Measurements from ENCODE around the gene DES. TPM values are rescaled to one million over a fixed set of nuclear protein-coding genes. Genes with fewer than 3 reads are reported as not detected.
A peak's percentile ranks its signal among the peaks of the same experiment; 100 is the strongest.
"Not testable (repeated sequence)": the region's sequence is repeated elsewhere in the genome, so short reads cannot be mapped to it uniquely, and the experiment has no call there.

DES gene
- total RNA-seq, 1 donor from 2014 or later: 1.4 TPM

DNA sequence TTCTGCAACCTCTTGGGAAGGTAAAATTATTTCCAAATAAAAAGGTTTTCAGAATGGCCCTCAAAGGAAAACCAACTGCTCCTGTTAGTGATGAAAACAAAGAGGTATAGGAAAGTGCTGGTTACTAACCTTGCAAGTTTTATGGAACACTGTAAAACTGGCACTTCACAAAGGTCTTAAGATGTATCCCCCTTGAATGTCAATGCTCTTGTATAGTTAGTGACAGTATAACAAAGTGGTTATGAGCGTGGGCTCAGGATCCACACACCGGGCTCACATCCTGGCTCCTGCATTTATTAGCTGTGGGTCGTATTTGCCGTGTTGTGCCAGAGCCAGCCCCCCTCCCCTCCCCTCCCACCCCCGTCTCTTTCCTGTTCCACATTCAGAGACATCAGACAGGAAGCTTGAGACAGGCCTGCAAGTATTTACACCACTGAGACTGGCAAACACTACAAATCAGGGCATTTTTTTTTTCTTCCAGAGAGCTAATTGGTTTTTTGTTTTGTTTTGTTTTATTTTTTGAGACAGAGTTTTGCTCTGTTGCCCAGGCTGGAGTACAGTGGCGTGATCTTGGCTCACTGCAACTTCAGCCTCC lies 21.2 kb upstream of the DES start:
- intact Hi-C loops (cut with DNase I): no loop called here
- ATAC-seq (no peak), DNase-seq (ENCODE audit: low spot score) (no peak)

DNA sequence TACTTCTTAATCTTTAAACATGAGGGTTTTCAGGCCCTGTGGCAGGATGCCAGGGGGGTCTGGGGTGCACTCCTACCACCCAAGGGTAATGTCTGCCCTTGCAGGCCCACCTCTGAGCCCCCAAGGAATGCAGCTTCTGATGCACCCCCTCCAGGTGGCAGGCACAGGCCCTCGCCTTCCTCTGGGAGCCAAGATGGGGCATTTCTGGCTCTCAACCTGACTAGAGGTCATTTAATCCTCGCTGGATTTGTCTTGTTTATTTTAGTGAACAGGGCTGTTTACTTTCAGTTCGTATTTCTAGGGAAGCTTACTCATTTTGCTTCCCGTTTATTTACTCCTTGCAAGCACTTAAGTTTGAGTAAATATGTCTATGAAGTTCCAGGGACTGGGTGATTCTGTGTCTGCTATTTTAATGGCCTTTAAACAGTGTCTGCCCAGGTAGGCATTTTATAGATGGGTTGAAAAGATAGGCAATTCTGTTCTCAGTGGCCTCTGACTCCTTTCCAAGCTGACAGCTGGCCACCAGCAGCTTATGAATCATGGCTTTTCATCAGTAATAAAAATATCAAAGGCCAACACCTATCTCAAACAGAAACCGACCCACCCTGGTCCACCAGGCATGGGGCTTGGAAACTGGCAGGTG lies 19.3 kb upstream of the DES start:
- intact Hi-C loops (cut with DNase I): no loop called here
- ATAC-seq: no peak
- DNase-seq (ENCODE audit: low spot score): no peak

DNA sequence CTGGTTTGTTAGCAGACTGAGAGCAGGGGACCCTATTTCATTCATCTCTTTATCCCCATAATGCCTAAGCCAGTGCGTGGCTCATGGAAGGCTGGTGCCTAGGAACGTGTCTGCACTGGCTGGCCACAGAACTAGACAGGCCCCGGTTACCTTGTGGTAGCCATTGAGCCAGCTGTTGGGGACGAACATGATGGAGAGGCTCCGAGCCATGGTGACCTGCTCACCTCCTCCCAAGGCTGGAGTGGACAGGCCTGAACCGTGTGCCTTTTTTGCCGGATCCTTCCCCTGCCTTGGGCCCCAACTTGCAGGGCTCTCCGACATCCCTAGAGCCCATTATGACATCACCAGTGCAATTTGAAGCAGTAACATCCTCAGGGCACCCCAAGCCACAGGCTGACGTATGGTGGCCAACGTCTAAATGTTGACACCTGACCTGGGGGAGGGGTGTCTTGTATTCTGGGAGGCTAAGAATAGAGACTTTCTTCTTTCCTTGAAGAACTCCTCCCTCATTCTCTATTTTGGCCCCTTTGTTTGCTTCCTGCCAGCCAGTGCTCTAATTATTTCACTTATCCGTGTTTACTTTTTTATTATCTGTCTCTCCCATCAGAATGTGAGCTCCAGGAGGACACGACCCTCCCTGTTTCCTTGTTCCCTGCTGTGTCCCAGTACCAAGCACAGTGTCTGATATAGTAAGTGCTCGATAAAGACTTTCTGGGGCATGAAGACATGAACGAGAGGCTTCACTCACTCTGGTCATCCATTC lies 18.3 kb upstream of the DES start:
- intact Hi-C loops (cut with DNase I): loop anchor here (5.0 kb wide), 1 partner anchor 132 kb away; no protein-coding TSS in a partner anchor
- ATAC-seq: no peak
- DNase-seq (ENCODE audit: low spot score): no peak

DNA sequence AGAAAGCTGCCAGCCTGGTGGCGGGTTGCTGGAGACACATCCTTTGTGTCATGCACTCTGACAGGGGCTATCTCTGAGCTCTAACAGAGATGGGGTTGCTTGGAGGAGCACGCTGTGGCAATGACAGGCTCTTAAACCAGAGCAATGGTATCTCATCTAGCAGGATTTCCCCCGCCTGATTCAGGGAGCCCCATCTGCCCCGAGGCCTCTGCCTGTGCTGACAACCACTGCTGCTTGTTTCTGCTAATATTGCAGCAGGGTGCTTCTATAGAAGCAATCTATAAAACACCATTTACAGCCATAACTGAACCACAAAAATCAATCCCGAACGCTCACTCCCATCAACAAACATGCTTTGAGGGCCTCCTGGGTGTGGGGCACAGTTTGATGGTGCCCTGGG lies 17.6 kb upstream of the DES start:
- ATAC-seq (no peak), DNase-seq (ENCODE audit: low spot score) (no peak)
- intact Hi-C loops (cut with DNase I): loop anchor here (5.0 kb wide), 1 partner anchor 132 kb away; no protein-coding TSS in a partner anchor

DNA sequence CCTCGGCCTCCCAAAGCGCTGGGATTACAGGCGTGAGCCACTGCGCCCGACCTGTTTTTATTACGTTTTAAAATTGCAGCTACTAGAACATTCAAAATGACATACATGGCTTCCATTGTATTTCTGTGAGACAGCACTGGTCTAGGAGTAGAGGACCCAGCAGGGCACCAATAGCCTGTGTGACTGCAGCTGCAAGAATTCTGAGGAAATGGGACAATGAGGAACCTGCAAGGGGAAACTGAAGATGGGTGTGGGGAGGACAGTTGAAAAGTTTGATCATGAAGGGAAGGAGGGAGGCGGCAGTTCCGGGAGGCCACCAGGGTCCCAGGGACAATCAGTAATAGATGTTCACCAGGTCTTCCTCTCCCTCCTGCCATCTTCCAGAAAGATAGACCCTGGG lies 16.6 kb upstream of the DES start:
- intact Hi-C loops (cut with DNase I): loop anchor here (5.0 kb wide), 1 partner anchor 131 kb away; no protein-coding TSS in a partner anchor
- DNase-seq (ENCODE audit: low spot score) (no peak), ATAC-seq (no peak)

DNA sequence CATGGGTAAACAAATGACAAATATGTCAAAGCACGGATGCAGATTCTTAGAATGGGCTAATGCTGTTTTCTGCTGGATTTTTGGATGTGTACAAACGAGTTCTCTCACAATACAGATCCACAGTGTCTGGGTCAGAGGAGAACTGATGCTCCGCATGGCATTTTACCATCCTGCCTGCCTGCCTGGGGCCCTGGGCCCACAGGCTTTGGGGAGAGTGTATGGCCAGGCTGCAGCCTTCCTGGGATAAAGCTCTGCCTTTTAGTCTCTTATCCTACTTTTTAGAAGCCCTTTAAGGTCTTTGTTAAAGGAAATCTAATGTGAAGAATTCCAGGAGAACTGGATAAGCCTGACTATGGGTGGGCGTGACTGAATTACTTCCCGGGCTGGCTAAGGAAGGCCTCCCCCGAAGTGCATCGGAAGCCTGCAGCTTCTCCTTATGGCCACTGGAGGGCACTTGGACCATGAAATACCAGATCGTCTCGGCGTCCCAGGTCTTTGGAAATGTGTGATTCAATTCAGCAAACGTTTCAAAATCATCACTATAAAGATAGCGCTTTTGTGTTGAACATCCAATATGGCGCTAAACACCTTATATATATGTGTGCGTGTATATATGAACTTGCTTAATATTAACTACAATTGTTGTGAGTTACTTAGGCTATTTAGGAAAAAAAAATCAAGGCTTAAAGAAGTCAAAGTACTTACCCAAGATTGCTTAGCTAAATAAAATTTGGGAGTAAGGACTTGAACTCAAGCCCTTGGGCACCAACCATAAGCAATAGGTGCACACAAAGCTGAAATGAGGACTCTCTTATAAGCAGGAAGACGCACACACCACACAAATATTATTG lies 15.3 kb upstream of the DES start:
- peak; percentile 79 for ATAC-seq

DNA sequence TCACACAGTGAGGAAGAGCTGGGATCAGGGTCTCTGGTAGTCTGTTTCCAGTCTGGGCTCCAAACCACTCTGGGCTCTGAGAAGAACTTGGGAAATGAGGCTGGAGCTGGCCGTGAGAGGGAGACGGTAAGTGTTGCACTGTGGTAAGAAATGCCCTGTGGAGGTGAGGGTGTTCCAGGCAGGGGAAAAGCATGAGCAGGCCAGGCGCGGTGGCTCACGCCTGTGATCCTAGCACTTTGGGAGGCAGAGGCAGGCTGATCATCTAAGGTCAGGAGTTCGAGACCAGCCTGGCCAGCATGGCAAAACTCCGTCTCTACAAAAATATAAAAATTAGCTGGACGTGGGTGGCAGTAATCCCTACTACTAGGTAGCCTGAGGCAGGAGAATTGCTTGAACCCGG lies 14.3 kb upstream of the DES start:
- no peak for DNase-seq (ENCODE audit: low spot score)
- intact Hi-C loops (cut with DNase I): loop anchor here (5.0 kb wide), 1 partner anchor 128 kb away; no protein-coding TSS in a partner anchor
- no peak for ATAC-seq

More for the DNA sequence above, 15.3 kb upstream of the DES start:
- no peak for DNase-seq (ENCODE audit: low spot score)
- intact Hi-C loops (cut with DNase I): loop anchor here (5.0 kb wide), 1 partner anchor 129 kb away; no protein-coding TSS in a partner anchor

DNA sequence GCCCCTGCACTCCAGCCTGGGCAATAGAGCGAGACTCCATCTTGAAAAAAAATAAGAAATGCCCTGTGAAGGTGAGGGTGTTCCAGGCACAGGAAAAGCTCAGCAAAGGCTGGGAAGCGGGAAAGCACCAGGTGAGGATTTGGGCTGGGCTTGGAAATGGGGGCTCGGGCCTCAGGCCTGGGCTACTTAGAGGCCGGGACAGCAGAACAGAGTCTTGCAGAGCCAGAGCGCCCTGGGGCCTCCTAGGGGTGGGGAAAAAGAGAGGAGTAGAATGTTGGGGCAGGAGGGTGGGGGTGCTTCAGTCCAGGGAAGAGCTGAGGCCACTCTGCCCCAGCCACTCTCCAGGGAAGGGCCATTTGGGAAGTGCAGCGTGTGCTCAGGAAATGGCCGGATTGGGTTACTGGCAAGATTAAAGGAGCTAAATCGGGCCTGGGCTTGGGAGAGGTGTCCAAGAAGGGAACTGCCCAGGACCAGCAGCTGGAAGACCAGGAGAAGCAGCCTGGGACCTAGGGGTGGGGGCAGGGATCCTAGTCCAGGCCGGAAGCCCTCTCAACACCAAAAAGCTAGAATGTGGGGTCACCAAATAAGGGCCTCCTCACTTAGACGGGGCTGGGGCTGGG lies 13.8 kb upstream of the DES start:
- no peak for DNase-seq (ENCODE audit: low spot score)
- no peak for ATAC-seq
- intact Hi-C loops (cut with DNase I): loop anchor here (5.0 kb wide), 1 partner anchor 128 kb away; no protein-coding TSS in a partner anchor

DNA sequence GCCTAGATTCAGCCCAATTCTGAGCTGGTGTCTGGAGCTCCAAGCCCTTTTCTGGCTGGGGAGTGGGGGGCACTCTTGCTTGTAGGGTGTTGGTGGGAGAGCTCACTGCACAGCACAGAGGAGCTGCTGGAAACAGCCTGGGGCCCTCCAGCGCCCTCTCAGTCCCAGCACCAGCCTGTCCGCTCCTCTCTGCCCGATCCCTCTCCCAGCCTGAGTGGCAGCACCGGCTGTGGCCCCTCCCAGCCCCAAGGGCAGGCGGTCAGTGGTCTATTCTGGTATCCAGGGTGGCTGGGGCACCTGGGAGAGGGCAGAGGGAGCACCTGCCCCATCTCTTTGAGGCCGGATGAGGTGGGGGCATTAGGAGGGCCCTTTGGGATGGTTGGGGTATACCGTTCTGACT lies 13.2 kb upstream of the DES start:
- DNase-seq (ENCODE audit: low spot score): no peak
- intact Hi-C loops (cut with DNase I): loop anchor here (5.0 kb wide), 1 partner anchor 127 kb away; no protein-coding TSS in a partner anchor
- ATAC-seq: peak; percentile 31

DNA sequence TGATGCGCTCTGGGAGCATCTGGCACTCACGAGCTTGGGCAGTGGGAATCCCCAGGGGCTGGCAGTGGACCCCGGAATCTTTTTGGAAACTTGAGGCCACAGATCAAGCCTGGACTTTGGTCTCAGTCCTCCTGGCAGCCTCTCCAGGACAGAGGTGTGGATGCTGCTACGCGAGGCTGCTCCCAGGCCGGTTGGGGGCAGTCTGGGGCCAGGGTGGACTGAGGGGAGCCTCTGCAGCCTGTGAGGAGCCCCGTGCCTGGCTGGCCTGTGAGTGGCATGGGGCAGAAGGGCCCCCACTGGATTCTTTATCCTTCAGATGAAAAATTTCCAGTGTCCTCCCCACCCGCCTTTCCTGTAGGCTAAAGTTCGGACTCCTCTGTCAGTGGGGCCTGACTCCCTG lies 12.7 kb upstream of the DES start:
- intact Hi-C loops (cut with DNase I): no loop called here
- ATAC-seq: no peak
- DNase-seq (ENCODE audit: low spot score): no peak

DNA sequence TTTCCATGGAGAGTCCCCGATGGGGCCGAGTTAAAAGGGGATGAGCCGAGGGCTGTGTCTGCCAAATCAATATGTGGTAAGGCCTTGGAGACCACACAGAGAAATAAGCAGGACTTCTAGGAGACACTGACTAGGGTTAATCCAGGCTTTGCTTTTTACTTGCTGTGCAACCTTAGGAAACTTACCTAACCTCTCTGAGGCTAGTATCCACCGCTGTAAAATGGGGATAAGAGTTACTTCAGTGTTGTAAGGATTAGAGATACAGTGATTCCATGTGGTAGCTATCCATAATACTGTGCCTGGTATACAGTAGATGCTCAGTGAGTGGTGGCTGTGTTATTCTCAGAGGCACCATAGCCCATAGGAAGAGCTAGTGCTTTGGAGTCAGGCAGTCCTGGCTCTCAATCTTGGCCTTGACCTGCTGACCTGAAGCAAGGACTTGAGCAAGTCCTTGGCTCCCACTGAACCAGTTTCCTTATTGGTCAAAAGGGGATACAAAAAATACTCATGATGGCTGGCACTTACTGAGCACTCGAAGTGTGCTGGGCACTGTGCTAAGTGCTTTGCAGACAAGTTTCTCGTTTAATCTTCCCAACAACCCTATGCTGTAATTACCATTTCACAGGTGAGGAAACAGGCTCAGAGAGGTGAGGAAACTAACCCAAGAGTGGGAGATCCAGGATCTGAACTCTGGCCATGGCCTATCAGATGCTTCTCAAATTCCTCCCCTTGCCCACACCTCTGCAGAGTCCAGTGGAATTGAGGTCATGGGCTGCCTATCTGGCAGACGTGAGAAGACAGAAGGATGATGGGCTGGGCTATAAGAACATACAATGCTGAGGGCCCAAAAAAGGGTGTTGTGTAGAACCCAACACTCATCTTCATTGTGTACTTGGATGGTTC lies 12.0 kb upstream of the DES start:
- DNase-seq (ENCODE audit: low spot score) (no peak), ATAC-seq (no peak)
- intact Hi-C loops (cut with DNase I): no loop called here

DNA sequence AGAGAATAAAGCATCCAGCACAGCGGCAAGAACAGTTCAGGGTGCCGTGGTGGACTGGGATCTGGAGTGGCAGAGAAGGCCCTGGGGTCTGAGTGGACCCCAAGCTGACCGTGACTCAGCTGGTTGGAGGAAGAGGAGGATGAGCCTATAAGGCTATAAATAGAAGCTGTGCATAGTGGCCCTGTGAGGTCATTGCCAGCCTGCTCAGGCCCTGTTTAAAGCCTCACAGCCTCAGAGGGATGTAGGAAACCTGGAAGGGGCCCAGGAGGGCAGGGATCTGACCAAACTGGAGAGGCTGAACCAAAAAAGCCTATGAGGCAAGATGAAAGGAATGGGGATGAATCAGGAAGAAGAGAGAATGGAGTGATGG lies 11.3 kb upstream of the DES start:
- ATAC-seq (no peak), DNase-seq (ENCODE audit: low spot score) (no peak)
- intact Hi-C loops (cut with DNase I): no loop called here

DNA sequence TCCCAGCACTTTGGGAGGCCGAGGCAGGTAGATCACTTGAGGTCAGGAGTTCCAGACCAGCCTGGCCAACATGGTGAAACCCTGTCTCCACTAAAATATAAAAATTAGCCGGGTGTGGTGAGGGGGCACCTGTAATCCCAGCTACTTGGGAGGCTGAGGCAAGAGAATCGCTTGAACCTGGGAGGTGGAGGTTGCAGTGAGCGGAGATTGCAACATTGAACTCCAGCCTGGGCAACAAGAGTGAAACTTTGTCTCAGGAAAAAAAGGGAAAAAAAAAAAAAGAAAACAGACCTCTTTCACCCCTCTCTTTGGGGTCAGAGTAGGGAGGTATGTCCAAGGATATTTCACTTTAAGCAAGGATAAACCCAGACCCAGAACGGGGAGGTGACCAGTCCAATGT lies 10.8 kb upstream of the DES start:
- intact Hi-C loops (cut with DNase I): not testable (repeated sequence)

DNA sequence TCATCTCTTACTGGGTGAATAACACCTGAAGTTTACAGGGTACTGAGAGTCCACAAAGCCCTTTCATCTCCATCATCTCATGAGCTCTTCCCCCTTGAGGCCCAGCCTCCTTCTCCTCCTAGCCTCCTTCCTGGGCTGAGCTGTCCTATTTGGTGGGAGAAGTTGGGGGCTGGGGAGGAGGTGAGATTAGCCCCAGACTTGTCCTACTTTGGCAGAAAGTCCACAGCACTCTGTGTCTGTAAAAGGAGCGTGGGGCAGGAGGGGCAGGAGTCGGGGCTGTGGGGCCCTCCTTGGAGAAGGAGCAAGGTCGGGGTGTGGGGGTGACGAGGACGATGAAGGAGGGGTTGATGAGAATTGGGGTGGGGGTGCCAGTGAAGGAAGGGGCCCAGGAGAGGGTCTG lies 10.0 kb upstream of the DES start:
- DNase-seq (ENCODE audit: low spot score) (no peak), ATAC-seq (no peak)
- intact Hi-C loops (cut with DNase I): no loop called here

More for the DNA sequence above, 10.8 kb upstream of the DES start:
- DNase-seq (ENCODE audit: low spot score); ATAC-seq: not testable (repeated sequence)

DNA sequence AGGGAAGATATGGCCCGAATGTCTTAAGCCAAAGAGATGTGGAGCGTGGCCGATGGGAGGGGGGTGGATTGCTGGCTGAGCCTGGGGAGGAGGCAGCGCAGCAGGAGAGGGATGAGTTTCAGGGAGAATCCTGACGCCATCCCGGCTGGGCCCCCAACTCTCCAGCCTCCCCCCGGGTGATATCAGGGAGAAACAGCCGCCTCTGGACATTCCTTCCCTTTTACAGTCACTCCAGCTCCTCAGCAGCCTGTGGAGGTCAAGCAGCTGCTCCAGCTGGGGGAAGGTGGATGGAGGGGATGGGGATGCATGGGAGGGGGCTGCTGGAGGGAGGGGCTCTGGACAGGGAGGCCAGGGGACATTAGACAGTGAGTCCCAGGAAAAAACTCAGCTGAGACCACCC lies 9.5 kb upstream of the DES start:
- no peak for DNase-seq (ENCODE audit: low spot score)
- intact Hi-C loops (cut with DNase I): no loop called here
- no peak for ATAC-seq

DNA sequence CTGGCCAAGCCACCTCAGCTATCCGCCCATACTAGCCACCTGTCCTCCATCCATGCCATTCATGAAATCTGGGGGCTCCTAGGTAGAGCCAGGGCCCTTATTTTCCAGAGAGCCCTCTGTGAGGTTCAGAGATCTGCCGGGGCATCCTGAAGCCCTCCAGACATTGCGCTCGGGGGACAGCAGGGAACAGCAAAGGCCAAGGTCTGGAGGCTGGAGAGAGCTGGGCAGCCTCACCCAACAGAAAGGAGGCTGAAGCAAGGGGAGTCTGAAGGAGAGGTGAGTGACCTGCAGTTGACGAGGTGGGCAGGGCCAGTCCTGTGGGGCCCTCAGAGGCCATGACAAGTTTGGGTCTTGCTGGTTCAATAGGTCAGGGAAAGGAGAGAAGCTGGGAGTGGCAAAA lies 8.6 kb upstream of the DES start:
- ATAC-seq (no peak), DNase-seq (ENCODE audit: low spot score) (no peak)

DNA sequence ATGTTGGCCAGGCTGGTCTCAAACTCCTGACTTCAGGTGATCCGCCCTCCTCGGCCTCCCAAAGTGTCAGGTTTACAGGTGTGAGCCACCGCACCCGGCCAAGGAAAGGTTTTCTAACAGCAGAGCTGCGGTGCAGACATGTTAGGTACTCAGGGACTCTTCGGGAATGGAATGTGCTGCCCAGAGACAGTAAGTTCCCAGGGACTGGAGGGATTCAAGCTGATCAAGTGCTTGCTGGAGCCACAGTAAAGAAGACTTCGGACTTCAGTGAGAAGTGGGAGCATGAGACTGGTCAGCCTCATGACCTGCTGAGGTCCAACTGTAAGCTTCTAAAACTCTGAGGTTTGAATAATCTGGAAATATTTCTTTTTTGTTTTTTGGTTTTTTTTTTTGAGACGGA lies 7.8 kb upstream of the DES start:
- DNase-seq (ENCODE audit: low spot score) (no peak), ATAC-seq (no peak)
- intact Hi-C loops (cut with DNase I): no loop called here

More for the DNA sequence above, 8.6 kb upstream of the DES start:
- intact Hi-C loops (cut with DNase I): no loop called here

DNA sequence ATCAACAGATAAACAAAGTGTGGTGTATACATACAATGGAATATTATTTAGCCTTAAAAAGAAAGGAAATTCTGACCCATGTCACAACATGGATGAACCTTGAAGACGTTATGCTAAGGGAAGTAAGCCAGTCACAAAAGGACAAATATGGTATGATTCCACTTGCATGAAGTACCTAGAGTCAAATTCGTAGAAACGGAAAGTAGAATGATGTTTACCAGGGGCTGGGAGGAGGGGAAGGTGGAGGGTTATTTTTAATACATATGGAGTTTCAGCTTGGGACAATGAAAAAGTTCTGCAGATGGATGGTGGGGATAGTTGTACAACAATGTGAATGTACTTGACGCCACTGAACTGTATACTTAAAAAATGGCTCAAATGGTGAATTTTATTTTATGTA lies 3.3 kb upstream of the DES start:
- intact Hi-C loops (cut with DNase I): no loop called here
- DNase-seq (ENCODE audit: low spot score) (no peak), ATAC-seq (no peak)
